Suprapubic skin (tissue), 4 donors: Measurements from ENCODE around the gene TAPBP.
"Not testable (repeated sequence)": the region's sequence is repeated elsewhere in the genome, so short reads cannot be mapped to it uniquely, and the experiment has no call there.

Source experiments
- POLR2A ChIP-seq, 2 donors: fragments of 450-650 bp; IDR thresholded peaks; one replicate each; pipeline ENCODE4 v1.6.1; 2017; ENCODE audit warnings: antibody characterized with exemption in 2 of 2, mild to moderate bottlenecking in 2 of 2, moderate library complexity in 2 of 2
- POLR2AphosphoS5 ChIP-seq, 3 donors: sonication (generic); formaldehyde crosslinking; IDR thresholded peaks; one replicate each; pipeline ENCODE4 v1.6.1; 2017; ENCODE audit warnings: antibody characterized with exemption in 3 of 3
- TF ChIP-seq, protein P1 (sequence below), 2 donors: fragments of 200-600 bp in 1 of 2; fragments of 450-650 bp in 1 of 2; sonication (generic) in 1 of 2; IDR thresholded peaks; one replicate each; pipeline ENCODE4 v1.5.1; 2016 to 2019; ENCODE audit warnings: antibody characterized with exemption in 2 of 2, mild to moderate bottlenecking in 1 of 2, moderate library complexity in 1 of 2

- not testable (repeated sequence) for TF ChIP-seq POLR2AphosphoS5, POLR2A (IDR thresholded peaks at IDR 0.05)
- TF ChIP-seq, protein P1, sequence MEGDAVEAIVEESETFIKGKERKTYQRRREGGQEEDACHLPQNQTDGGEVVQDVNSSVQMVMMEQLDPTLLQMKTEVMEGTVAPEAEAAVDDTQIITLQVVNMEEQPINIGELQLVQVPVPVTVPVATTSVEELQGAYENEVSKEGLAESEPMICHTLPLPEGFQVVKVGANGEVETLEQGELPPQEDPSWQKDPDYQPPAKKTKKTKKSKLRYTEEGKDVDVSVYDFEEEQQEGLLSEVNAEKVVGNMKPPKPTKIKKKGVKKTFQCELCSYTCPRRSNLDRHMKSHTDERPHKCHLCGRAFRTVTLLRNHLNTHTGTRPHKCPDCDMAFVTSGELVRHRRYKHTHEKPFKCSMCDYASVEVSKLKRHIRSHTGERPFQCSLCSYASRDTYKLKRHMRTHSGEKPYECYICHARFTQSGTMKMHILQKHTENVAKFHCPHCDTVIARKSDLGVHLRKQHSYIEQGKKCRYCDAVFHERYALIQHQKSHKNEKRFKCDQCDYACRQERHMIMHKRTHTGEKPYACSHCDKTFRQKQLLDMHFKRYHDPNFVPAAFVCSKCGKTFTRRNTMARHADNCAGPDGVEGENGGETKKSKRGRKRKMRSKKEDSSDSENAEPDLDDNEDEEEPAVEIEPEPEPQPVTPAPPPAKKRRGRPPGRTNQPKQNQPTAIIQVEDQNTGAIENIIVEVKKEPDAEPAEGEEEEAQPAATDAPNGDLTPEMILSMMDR (IDR thresholded peaks at IDR 0.05): not testable (repeated sequence)
Measured at GRCh38 chr6:33343606-33343952, 29.7 kb upstream of the TAPBP start.
